ENCODE measurements around the gene COX4I1.

GRCh38 chr16:85750146-85750826 is 49.2 kb upstream of the COX4I1 start:
- TF ChIP-seq RAD21 (CRISPR knock-in tag; conservative IDR thresholded peaks at IDR 0.05 in 1 of 2, IDR thresholded peaks at IDR 0.05 in 1 of 2): no peak
- TF ChIP-seq EGR1 (conservative IDR thresholded peaks at IDR 0.05): no peak
- no peak for TF ChIP-seq EZH2 (IDR thresholded peaks at IDR 0.05; ENCODE audit: borderline replicate concordance, low read depth, low read length)
- TF ChIP-seq ZFP36 (IDR thresholded peaks at IDR 0.05; ENCODE audit: low read depth, low read length, partially characterized antibody): no peak
- TF ChIP-seq FOXP1 (CRISPR knock-in tag; IDR thresholded peaks at IDR 0.05): no peak
- no peak for TF ChIP-seq FOXO4 (CRISPR knock-in tag; IDR thresholded peaks at IDR 0.05)
- TF ChIP-seq NFATC3 (IDR thresholded peaks at IDR 0.05): no peak
- no peak for TF ChIP-seq NFYB (IDR thresholded peaks at IDR 0.05; ENCODE audit: extremely low read depth, insufficient read length)
- TF ChIP-seq POLR2AphosphoS5 (IDR thresholded peaks at IDR 0.05; ENCODE audit: control insufficient read depth, insufficient read depth, low read depth, low read length): no peak
- TF ChIP-seq ADNP (tag; IDR thresholded peaks at IDR 0.05): no peak
